DMS 273 treated with DMSO at 0.1 percent for 48 hours (cell line): ENCODE measurements around the gene DTNB.
"Not testable (repeated sequence)": the region's sequence is repeated elsewhere in the genome, so short reads cannot be mapped to it uniquely, and the experiment has no call there.

ENCODE experiments used
- DNase-seq: peaks from one replicate; lab custom pipeline; 2025; lab: John Stamatoyannopoulos, UW

DTNB gene

GRCh38 chr2:25544445-25544844 is 128.9 kb downstream of the DTNB start:
- DNase-seq: no peak

- no peak for DNase-seq
Observed at GRCh38 chr2:25543939-25544338, 129.4 kb downstream of the DTNB start.

GRCh38 chr2:25541378-25541777 is 132.0 kb downstream of the DTNB start:
- no peak for DNase-seq

- no peak for DNase-seq
Observed at GRCh38 chr2:25539136-25539535, 134.2 kb downstream of the DTNB start.

GRCh38 chr2:25537526-25537925 is 135.9 kb downstream of the DTNB start:
- DNase-seq: no peak

- DNase-seq: not testable (repeated sequence)
Observed at GRCh38 chr2:25535411-25536289, 137.7 kb downstream of the DTNB start.

GRCh38 chr2:25534937-25535336 is 138.4 kb downstream of the DTNB start:
- DNase-seq: not testable (repeated sequence)

- no peak for DNase-seq
Observed at GRCh38 chr2:25534455-25534854, 138.9 kb downstream of the DTNB start.

- not testable (repeated sequence) for DNase-seq
Observed at GRCh38 chr2:25533771-25534170, 139.6 kb downstream of the DTNB start.

- DNase-seq: no peak
Observed at GRCh38 chr2:25532521-25532920, 140.9 kb downstream of the DTNB start.

- DNase-seq: no peak
Observed at GRCh38 chr2:25529034-25529433, 144.3 kb downstream of the DTNB start.

- DNase-seq: no peak
Observed at GRCh38 chr2:25528173-25528572, 145.2 kb downstream of the DTNB start.

GRCh38 chr2:25524507-25524906 is 148.9 kb downstream of the DTNB start:
- DNase-seq: no peak

- no peak for DNase-seq
Observed at GRCh38 chr2:25523060-25523459, 150.3 kb downstream of the DTNB start.

GRCh38 chr2:25521665-25522387 is 151.6 kb downstream of the DTNB start:
- DNase-seq: peak; percentile 19

- DNase-seq: no peak
Observed at GRCh38 chr2:25521126-25521525, 152.3 kb downstream of the DTNB start.

- no peak for DNase-seq
Observed at GRCh38 chr2:25517701-25518100, 155.7 kb downstream of the DTNB start.

- no peak for DNase-seq
Observed at GRCh38 chr2:25514043-25514637, 159.2 kb downstream of the DTNB start.

- DNase-seq: no peak
Observed at GRCh38 chr2:25512707-25513106, 160.7 kb downstream of the DTNB start.

- DNase-seq: no peak
Observed at GRCh38 chr2:25506226-25506625, 167.2 kb downstream of the DTNB start.

- DNase-seq: no peak
Observed at GRCh38 chr2:25505622-25506021, 167.8 kb downstream of the DTNB start.

- no peak for DNase-seq
Observed at GRCh38 chr2:25505182-25505581, 168.2 kb downstream of the DTNB start.

GRCh38 chr2:25504266-25504665 is 169.1 kb downstream of the DTNB start:
- DNase-seq: no peak
